ENCODE data around the gene MSLN.

- TF ChIP-seq CTCF (IDR thresholded peaks at IDR 0.05; ENCODE audit: control extremely low read depth in 1 of 3, insufficient read depth in 1 of 3, low read depth in 1 of 3, low read length in 3 of 3) (no peak), YY1 (IDR thresholded peaks at IDR 0.05; ENCODE audit: low read depth, low read length) (no peak), ATF3 (IDR thresholded peaks at IDR 0.05; ENCODE audit: insufficient read depth, low read depth, low read length) (no peak), CHD2 (IDR thresholded peaks at IDR 0.05; ENCODE audit: low read length) (no peak), GABPA (IDR thresholded peaks at IDR 0.05; ENCODE audit: borderline replicate concordance, insufficient read depth, low read length) (no peak), KDM1A (IDR thresholded peaks at IDR 0.05; ENCODE audit: borderline replicate concordance, low read length) (no peak), ZNF274 (IDR thresholded peaks at IDR 0.05; ENCODE audit: borderline replicate concordance, extremely low read depth, low read length) (no peak), JUN (IDR thresholded peaks at IDR 0.05; ENCODE audit: low read depth, low read length) (no peak), POLR2A (IDR thresholded peaks at IDR 0.05; ENCODE audit: control extremely low read depth in 1 of 2, low read depth in 2 of 2, low read length in 2 of 2) (no peak), PHF8 (conservative IDR thresholded peaks at IDR 0.05; ENCODE audit: low read depth, low read length) (no peak), NANOG (IDR thresholded peaks at IDR 0.05; ENCODE audit: insufficient read depth, low read depth, low read length, poor library complexity, severe bottlenecking) (no peak), EP300 (IDR thresholded peaks at IDR 0.05; ENCODE audit: borderline replicate concordance in 1 of 2, low read depth in 2 of 2, low read length in 2 of 2) (no peak)
Measured at GRCh38 chr16:725463-726187, 34.9 kb upstream of the MSLN start.
